Measurements from ENCODE around the gene PHC2. TPM values are rescaled to one million over a fixed set of nuclear protein-coding genes. Genes with fewer than 3 reads are reported as not detected.

PHC2 gene
- total RNA-seq, 1 donor from 2014 or later: 105 TPM

DNA sequence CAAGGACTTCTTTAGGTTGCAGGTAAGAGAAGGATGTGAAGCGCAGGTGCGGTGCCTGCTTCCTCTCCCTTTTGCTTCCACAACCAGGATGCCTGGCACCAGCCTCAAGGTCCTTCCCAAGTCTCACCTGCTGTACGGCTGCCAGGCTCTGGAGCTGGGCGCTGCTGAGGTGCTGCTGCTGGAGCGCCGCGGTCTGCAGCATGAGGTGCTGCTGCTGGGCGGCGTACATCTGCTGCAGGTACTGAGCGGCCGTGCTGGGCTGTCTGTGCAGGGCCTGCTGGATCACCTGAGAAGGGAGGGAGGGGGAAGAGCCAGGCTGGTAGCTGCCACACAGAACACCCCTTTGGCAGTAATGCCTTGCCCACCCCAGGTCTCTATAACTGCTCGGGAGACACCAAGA, 58.7 kb downstream of the PHC2 start:
- Histone ChIP-seq H3K36me3 (no peaks in the 10 kb centered on the region), H3K4me1 (peaks cover 15% of the 10 kb centered on the region), H3K4me3 (no peak overlapping the region), H3K27ac (no peak overlapping the region), H3K27me3 (ENCODE audit: low read depth) (no peaks in the 10 kb centered on the region), H3K9me3 (no peaks in the 10 kb centered on the region)
- no peak for TF ChIP-seq CTCF (IDR thresholded peaks at IDR 0.05)
- intact Hi-C loops (cut with DNase I): no loop called here
- ATAC-seq: no peak
- no peak for DNase-seq

- ATAC-seq (no peak), DNase-seq (no peak)
- no peak overlapping the region for H3K27ac ChIP-seq
- H3K9me3 ChIP-seq: no peaks in the 10 kb centered on the region
- H3K4me1 ChIP-seq: peaks cover 16% of the 10 kb centered on the region
- intact Hi-C loops (cut with DNase I): no loop called here
- H3K36me3 ChIP-seq: no peaks in the 10 kb centered on the region
- TF ChIP-seq CTCF (IDR thresholded peaks at IDR 0.05): no peak
- H3K27me3 ChIP-seq (ENCODE audit: low read depth): no peaks in the 10 kb centered on the region
- H3K4me3 ChIP-seq: no peak overlapping the region
Measured at GRCh38 chr1:33371334-33371733, 59.6 kb downstream of the PHC2 start.

GRCh38 chr1:33370827-33371226, 60.1 kb downstream of the PHC2 start:
- Histone ChIP-seq H3K4me3 (no peak overlapping the region), H3K36me3 (no peaks in the 10 kb centered on the region), H3K27me3 (ENCODE audit: low read depth) (no peaks in the 10 kb centered on the region), H3K9me3 (no peaks in the 10 kb centered on the region), H3K4me1 (peaks cover 17% of the 10 kb centered on the region), H3K27ac (no peak overlapping the region)
- TF ChIP-seq CTCF (IDR thresholded peaks at IDR 0.05): no peak
- DNase-seq (no peak), ATAC-seq (no peak)
- intact Hi-C loops (cut with DNase I): no loop called here

- no peaks in the 10 kb centered on the region for H3K36me3 ChIP-seq
- DNase-seq (no peak), ATAC-seq (no peak)
- no peaks in the 10 kb centered on the region for H3K9me3 ChIP-seq
- no peaks in the 10 kb centered on the region for H3K27me3 ChIP-seq (ENCODE audit: low read depth)
- intact Hi-C loops (cut with DNase I): no loop called here
- no peak for TF ChIP-seq CTCF (IDR thresholded peaks at IDR 0.05)
- no peak overlapping the region for H3K27ac ChIP-seq
- H3K4me1 ChIP-seq: peaks cover 22% of the 10 kb centered on the region
- no peak overlapping the region for H3K4me3 ChIP-seq
Measured at GRCh38 chr1:33370301-33370700, 60.6 kb downstream of the PHC2 start.

DNA sequence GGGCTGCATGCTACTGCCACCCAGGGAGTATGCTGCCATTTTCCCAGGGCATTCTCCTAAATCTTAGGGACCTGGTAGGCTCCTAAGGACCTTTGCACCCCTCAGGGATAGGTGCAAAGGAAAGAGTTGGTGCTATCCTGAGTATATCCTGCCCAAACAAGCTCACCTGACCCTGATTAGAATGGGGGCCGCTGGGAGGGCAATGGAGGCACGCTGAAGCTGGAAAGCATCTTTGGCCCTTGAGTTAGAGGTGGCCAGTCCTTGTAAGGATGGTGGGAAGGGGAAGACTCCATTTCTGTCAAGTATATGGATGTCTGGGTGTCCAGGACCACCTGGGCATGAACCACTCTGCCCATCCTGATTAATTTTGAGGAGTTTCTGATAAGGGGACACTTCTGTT, 61.1 kb downstream of the PHC2 start:
- ATAC-seq (no peak), DNase-seq (no peak)
- Histone ChIP-seq H3K36me3 (no peaks in the 10 kb centered on the region), H3K9me3 (no peaks in the 10 kb centered on the region), H3K27me3 (ENCODE audit: low read depth) (no peaks in the 10 kb centered on the region), H3K4me3 (no peak overlapping the region), H3K27ac (no peak overlapping the region), H3K4me1 (peaks cover 26% of the 10 kb centered on the region)
- no peak for TF ChIP-seq CTCF (IDR thresholded peaks at IDR 0.05)
- intact Hi-C loops (cut with DNase I): loop anchor here (10.0 kb wide), 1 partner anchor 75 kb away; no protein-coding TSS in a partner anchor

- no peaks in the 10 kb centered on the region for H3K27me3 ChIP-seq (ENCODE audit: low read depth)
- DNase-seq: no peak
- H3K4me3 ChIP-seq: no peak overlapping the region
- H3K27ac ChIP-seq: no peak overlapping the region
- no peak for TF ChIP-seq CTCF (IDR thresholded peaks at IDR 0.05)
- H3K36me3 ChIP-seq: no peaks in the 10 kb centered on the region
- intact Hi-C loops (cut with DNase I): loop anchor here (10.0 kb wide), 1 partner anchor 74 kb away; no protein-coding TSS in a partner anchor
- ATAC-seq: no peak
- peaks cover 31% of the 10 kb centered on the region for H3K4me1 ChIP-seq
- no peaks in the 10 kb centered on the region for H3K9me3 ChIP-seq
Measured at GRCh38 chr1:33369081-33369480, 61.8 kb downstream of the PHC2 start.
